HepG2 (cell line): Measurements from ENCODE around the gene PSMB10. TPM values are rescaled to one million over a fixed set of nuclear protein-coding genes. Genes with fewer than 3 reads are reported as not detected.

ENCODE experiments used
- ATAC-seq: fragments of 200-7000 bp; cut with Tn5 transposase; 3 replicates; pipeline ENCODE4 v1.9.1; 2020; ENCODE audit warnings: mild to moderate bottlenecking, moderate library complexity
- BruUV-seq: library from RNA; stranded (reverse); fragments of 400-500 nt; replicated peaks from 2 replicates; lab custom pipeline; 2021; lab: Mats Ljungman, UMichigan
- CTCF ChIA-PET: fragments of 300-600 bp; formaldehyde crosslinking; extraction: SDS; loops from one replicate; lab custom pipeline; 2021; ENCODE audit warnings: low total read pairs, inconsistent platforms, low intra/inter-chr PET ratio; lab: Yijun Ruan, JAX
- POLR2A ChIA-PET: fragments of 350-600 bp; sonication (Branson Sonifier 250); formaldehyde crosslinking; loops from one replicate; lab custom pipeline; 2020; ENCODE audit warnings: antibody characterized with exemption, inconsistent platforms; lab: Yijun Ruan, JAX
- DNase-seq: peaks from one replicate; pipeline ENCODE4 v3.0.0-alpha.2; 2015; ENCODE audit warnings: low spot score
- FAIRE-seq: peaks from 3 replicates; lab custom pipeline; 2011; peaks lifted over from hg19 to GRCh38; lab: Jason Lieb, UNC
- H2AFZ ChIP-seq: one replicate; pipeline ENCODE4 v1.6.1; 2011; ENCODE audit warnings: low read length, inconsistent platforms
- H3K27ac ChIP-seq: fragments of 300-600 bp; 3 replicates; pipeline ENCODE4 v1.8.0; 2011; ENCODE audit warnings: mixed run types, mild to moderate bottlenecking, mixed read lengths, low read length, inconsistent platforms; ENCODE audit not compliant: insufficient read depth; ENCODE audit errors: extremely low read length
- H3K27me3 ChIP-seq, 2 experiments: fragments of 200-600 bp in 1 of 2; 2 replicates in 1 of 2; 3 replicates in 1 of 2; pipeline versions ENCODE4 v1.6.0 to v1.8.0; 2011; ENCODE audit warnings: low read length in 2 of 2, mild to moderate bottlenecking in 2 of 2, moderate library complexity in 2 of 2, inconsistent platforms in 1 of 2; ENCODE audit not compliant: insufficient read depth in 2 of 2, control insufficient read depth in 1 of 2
- H3K36me3 ChIP-seq, 2 experiments: fragments of 200-600 bp in 1 of 2; replicated peaks in 1 of 2; 2 replicates in 1 of 2; 3 replicates in 1 of 2; pipeline versions ENCODE4 v1.5.1 to v1.8.0; 2011; ENCODE audit warnings: low read length in 2 of 2, inconsistent platforms in 1 of 2; ENCODE audit not compliant: insufficient read depth in 2 of 2, control insufficient read depth in 1 of 2
- H3K4me1 ChIP-seq: 2 replicates; pipeline ENCODE4 v1.5.1; 2012; ENCODE audit warnings: low read length, inconsistent platforms; ENCODE audit not compliant: insufficient read depth
- H3K4me2 ChIP-seq: 2 replicates; pipeline ENCODE4 v1.6.0; 2011; ENCODE audit warnings: low read depth, low read length, inconsistent platforms
- H3K4me3 ChIP-seq, 3 experiments: fragments of 200-600 bp in 1 of 3; sonication (generic), shearing (Covaris generic) in 1 of 3; replicated peaks in 1 of 3; 2 replicates each; pipeline ENCODE4 v1.5.1; 2011 to 2016; ENCODE audit warnings: low read length in 3 of 3, inconsistent platforms in 2 of 3, low read depth in 2 of 3, mild to moderate bottlenecking in 2 of 3, control low read depth in 1 of 3, mixed read lengths in 1 of 3; ENCODE audit not compliant: insufficient read depth in 1 of 3
- H3K79me2 ChIP-seq: one replicate; pipeline ENCODE4 v1.6.1; 2011; ENCODE audit warnings: low read length, inconsistent platforms; ENCODE audit not compliant: insufficient read depth
- H3K9ac ChIP-seq: 2 replicates; pipeline ENCODE4 v1.6.0; 2011; ENCODE audit warnings: mild to moderate bottlenecking, low read depth, low read length, inconsistent platforms; ENCODE audit not compliant: insufficient read depth
- H3K9me3 ChIP-seq: 2 replicates; pipeline ENCODE4 v1.5.1; 2012; ENCODE audit warnings: mild to moderate bottlenecking, low read length
- H4K20me1 ChIP-seq: 2 replicates; pipeline ENCODE4 v1.6.0; 2011; ENCODE audit warnings: inconsistent platforms, mild to moderate bottlenecking, low read length, moderate library complexity; ENCODE audit not compliant: insufficient read depth
- AGO2 ChIP-seq: fragments of 200-400 bp; formaldehyde crosslinking; optimal IDR thresholded peaks from 2 replicates; pipeline ENCODE3; 2017; ENCODE audit warnings: mild to moderate bottlenecking, low read depth, low read length, moderate library complexity
- IKZF1 ChIP-seq: fragments of 450-650 bp; IDR thresholded peaks from 2 replicates; pipeline ENCODE4 v1.7.1; 2016
- POLR2A ChIP-seq, 2 experiments: IDR thresholded peaks; 2 replicates each; pipeline ENCODE4 v1.6.1; 2011; ENCODE audit warnings: low read depth in 2 of 2, low read length in 2 of 2, mild to moderate bottlenecking in 1 of 2, moderate library complexity in 1 of 2; ENCODE audit not compliant: insufficient read depth in 1 of 2
- RBFOX2 ChIP-seq: fragments of 200-400 bp; formaldehyde crosslinking; IDR thresholded peaks from 2 replicates; pipeline ENCODE4 v1.6.1; 2017; ENCODE audit warnings: low read depth, mild to moderate bottlenecking, low read length
- SAP130 ChIP-seq: IDR thresholded peaks from 2 replicates; pipeline ENCODE4 v1.6.1; 2016; ENCODE audit warnings: low read depth
- ZFX ChIP-seq: sonication (generic); formaldehyde crosslinking; IDR thresholded peaks from 2 replicates; pipeline ENCODE4 v1.4.0; 2020; ENCODE audit warnings: mild to moderate bottlenecking, low read depth, missing genetic modification reagents, moderate library complexity
- ZMYM4 ChIP-seq: sonication (generic); formaldehyde crosslinking; IDR thresholded peaks from 2 replicates; pipeline ENCODE4 v1.8.1; 2023; ENCODE audit warnings: mild to moderate bottlenecking, missing genetic modification reagents
- WGBS: methylation state at CpG from one replicate; pipeline ENCODE4 v1.1.6; 2017; ENCODE audit warnings: low lambda C conversion rate; 5-methylcytosine and 5-hydroxymethylcytosine counted together
- in situ Hi-C: cut with HindIII; loops from 2 replicates; pipeline ENCODE4 v1.10.0; 2017; ENCODE audit warnings: low pct_unique_long_range_greater_than_20kb; ENCODE audit not compliant: extremely low pct_ligation_motif_present
- intact Hi-C: fragments of 100-400 bp; cut with micrococcal nuclease; formaldehyde crosslinking; loops from one replicate; pipeline ENCODE4 v1.10.0; 2022; ENCODE audit not compliant: unreplicated experiment
- polyA plus RNA-seq, 8 experiments: library from polyadenylated mRNA; depleted of rRNA in 3 of 8; stranded (reverse) in 7 of 8; unstranded in 1 of 8; fragments of >200 nt; fragmentation: Illumina TruSeq in 4 of 8; extraction: Trizol in 4 of 8; gene quantifications; 2 replicates each; pipeline versions ENCODE4 v1.2.1 to v1.2.3, GENCODE V29; 2011 to 2016; ENCODE audit warnings: low read depth in 4 of 8, missing spikeins in 1 of 8, mixed read lengths in 1 of 8; ENCODE audit not compliant: insufficient read depth in 1 of 8
- total RNA-seq, 5 experiments: library from RNA; depleted of rRNA; stranded (reverse); fragments of >200 nt; fragmentation: Illumina TruSeq; extraction: Trizol; gene quantifications; 2 replicates each; pipeline ENCODE4 v1.2.3, GENCODE V29; 2016; ENCODE audit warnings: low read depth in 1 of 5
- TF ChIP-seq, protein P1 (sequence below): sonication (generic); formaldehyde crosslinking; IDR thresholded peaks from 2 replicates; pipeline ENCODE4 v1.4.0; 2020; ENCODE audit warnings: low read depth, mild to moderate bottlenecking, missing genetic modification reagents

PSMB10 gene
- total and polyA plus RNA-seq, 2 of the 13 experiments (the other 11 are each of a cell fraction or from before 2014, with no cell fraction given), result 12.7 to 65.9 TPM

- Histone ChIP-seq H3K27me3 (no peaks in the 10 kb centered on the region), H3K4me3 (no peak overlapping the region), H3K79me2 (peaks cover 4% of the 10 kb centered on the region), H3K9ac (no peak overlapping the region), H3K27ac (no peak overlapping the region), H3K36me3 (peaks cover 18 to 31% of the 10 kb centered on the region in 2 experiments), H4K20me1 (no peaks in the 10 kb centered on the region; the same call in 1 of the 2 replicates), H3K9me3 (no peaks in the 10 kb centered on the region), H2AFZ (no peak overlapping the region), H3K4me2 (no peak overlapping the region), H3K4me1 (peaks cover 17% of the 10 kb centered on the region)
- 93% methylated on average over 11 of the region's 14 CpGs for WGBS
- ChIA-PET POLR2A (no interaction called here), CTCF (interaction anchor here (5.5 kb wide), 1 partner anchor 46 kb away, joined by 63 read pairs; the partner anchor contains the start of gene NRN1L)
- DNase-seq, result no peak
- ATAC-seq, result no peak
- no peak for FAIRE-seq
- in situ Hi-C loops (loop anchor here (10.0 kb wide), 1 partner anchor 265 kb away; the partner anchor contains the start of genes ACD, C16orf86, ENKD1 and PARD6A), intact Hi-C loops (no loop called here)
- no TSS peak for BruUV-seq
- TF ChIP-seq SAP130, result no peak
- TF ChIP-seq, protein P1, sequence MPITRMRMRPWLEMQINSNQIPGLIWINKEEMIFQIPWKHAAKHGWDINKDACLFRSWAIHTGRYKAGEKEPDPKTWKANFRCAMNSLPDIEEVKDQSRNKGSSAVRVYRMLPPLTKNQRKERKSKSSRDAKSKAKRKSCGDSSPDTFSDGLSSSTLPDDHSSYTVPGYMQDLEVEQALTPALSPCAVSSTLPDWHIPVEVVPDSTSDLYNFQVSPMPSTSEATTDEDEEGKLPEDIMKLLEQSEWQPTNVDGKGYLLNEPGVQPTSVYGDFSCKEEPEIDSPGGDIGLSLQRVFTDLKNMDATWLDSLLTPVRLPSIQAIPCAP (CRISPR knock-in tag), result no peak
- TF ChIP-seq ZFX (CRISPR knock-in tag), result no peak
- TF ChIP-seq AGO2, result peak; percentile 76
- TF ChIP-seq POLR2A (IDR thresholded peaks at IDR 0.05; ENCODE audit: insufficient read depth in 1 of 2, low read depth in 2 of 2, low read length in 2 of 2), result peak in 1 of 2 experiments; percentile 36; a peak in 1 of 4 replicates
- no peak for TF ChIP-seq ZMYM4 (CRISPR knock-in tag)
- 0 out of 2 replicates have a peak, but pooled peaks have one; percentile 4 for TF ChIP-seq RBFOX2
- TF ChIP-seq IKZF1, result no peak
Observed at GRCh38 chr16:67930191-67930590, 6.5 kb downstream of the PSMB10 start.
